ENCODE data around the gene ITGB5.
"Not testable (repeated sequence)": the region's sequence is repeated elsewhere in the genome, so short reads cannot be mapped to it uniquely, and the experiment has no call there.

The ITGB5 gene

DNA sequence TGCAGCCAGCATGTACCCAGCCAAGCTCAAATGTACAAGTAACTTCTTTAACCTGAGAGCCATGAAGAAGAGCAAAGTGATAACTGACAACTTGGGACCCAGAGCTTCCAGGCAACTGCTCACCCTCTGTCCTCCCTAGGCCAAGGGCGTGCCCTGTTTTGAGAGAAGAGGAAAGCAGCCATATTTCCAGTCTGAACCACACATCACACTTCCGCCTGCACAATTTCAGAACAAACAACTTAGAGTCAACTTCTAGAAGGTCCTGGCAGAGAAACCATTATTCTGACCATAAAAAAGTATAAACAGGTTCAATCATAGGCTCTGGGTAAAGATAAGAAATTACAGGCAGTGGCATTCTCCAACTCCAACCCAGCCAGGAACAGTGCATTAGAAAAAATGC, 50.1 kb downstream of the ITGB5 start:
- DNase-seq (ENCODE audit: low read depth in 1 of 2, low spot score in 1 of 2): no peak

DNA sequence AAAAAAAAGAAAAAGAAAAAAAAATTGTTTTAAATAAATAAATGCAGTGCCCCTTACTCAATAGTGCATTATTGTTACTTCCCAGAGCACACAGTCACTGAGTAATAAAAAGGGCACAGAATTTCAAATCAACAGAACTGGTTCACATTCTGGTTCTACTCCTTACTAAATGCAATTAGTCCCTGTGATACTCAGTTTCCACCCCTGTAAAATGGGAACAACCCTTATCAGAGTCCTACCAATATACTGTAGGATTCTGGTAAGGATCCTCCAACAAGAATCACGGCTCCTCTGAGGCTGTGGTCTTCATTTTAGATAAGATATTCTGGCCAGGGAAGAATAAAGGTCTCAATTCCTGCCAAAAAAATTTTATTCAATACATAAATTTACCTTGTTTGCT, 50.7 kb downstream of the ITGB5 start:
- no peak for DNase-seq (ENCODE audit: low read depth in 1 of 2, low spot score in 1 of 2)

DNA sequence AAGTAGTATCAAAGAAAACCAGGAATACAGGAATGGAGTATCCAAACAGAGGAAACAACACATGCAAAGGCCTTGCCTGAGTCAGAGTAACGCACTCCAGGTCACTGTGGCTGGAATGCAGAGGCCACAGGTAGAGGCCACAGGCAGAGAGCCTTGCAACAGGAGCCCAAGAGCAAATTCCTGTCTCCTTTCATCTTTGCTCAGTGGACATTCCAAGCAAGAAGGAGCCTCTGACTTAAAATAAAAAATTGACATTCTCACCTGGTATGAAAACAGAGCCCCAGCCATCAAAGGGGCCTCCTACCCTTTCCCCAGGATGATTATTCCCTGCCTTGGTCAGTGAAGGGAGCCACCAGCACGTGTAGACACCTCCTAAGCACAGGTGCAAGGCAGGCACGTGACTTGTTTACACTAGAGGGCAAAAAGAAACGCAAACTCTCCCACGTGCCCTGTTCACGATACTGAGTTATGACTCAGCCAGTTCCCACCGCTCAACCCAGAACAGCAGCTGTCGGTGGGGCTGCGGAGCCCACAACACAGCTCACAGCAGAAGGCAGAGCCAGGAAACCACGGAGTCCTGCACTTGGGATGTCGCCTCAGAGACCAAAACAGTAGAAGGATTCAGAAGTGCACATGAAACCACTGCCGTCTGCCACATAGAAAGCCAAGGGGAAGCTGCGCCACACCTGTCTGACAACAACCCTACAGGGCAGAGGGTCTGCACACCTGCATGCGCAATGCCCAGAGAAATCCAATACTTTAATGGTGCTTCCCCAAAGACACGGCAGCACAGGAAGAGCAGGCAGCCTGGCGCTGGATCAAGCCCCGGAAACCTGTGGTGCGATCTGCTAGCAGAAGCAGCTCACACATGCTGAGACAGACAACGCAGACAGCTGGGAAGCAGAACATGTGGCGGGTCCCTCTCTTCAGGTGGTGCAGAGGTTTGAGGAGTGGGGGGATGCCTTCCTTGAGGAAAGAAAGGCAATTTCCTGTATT, 52.1 kb downstream of the ITGB5 start:
- DNase-seq (ENCODE audit: low read depth in 1 of 2, low spot score in 1 of 2): peak in 1 of 2 donors; percentile 6

DNA sequence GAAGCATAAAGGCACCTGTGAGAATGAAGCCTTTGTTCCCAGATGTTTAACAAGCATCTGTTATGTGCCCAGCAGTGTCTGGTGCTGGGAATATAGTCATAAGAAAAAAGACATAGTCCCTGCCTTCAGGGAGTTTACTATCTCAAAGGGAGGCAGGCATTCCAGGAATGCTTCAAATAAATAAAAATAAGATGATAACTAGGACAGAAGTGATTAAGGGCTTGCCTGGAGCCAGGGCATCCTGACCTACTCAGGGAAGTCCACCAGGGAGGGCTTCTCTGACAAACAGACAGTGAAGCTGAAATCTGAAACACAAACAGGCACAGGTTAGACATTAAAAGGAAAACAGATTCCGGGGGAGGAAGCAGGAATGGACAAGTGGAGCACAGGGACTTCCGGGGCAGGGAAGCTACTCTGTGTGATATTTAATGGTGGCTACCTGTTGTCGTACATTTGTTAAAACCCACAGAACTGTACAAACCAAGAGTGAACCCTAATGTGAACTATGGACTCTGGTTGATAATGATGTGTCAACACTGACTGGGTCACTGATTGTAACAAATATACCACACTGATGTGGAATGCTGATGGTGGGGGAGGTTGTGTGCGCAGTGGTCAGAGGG, 53.3 kb downstream of the ITGB5 start:
- DNase-seq (ENCODE audit: low read depth in 1 of 2, low spot score in 1 of 2): no peak

DNA sequence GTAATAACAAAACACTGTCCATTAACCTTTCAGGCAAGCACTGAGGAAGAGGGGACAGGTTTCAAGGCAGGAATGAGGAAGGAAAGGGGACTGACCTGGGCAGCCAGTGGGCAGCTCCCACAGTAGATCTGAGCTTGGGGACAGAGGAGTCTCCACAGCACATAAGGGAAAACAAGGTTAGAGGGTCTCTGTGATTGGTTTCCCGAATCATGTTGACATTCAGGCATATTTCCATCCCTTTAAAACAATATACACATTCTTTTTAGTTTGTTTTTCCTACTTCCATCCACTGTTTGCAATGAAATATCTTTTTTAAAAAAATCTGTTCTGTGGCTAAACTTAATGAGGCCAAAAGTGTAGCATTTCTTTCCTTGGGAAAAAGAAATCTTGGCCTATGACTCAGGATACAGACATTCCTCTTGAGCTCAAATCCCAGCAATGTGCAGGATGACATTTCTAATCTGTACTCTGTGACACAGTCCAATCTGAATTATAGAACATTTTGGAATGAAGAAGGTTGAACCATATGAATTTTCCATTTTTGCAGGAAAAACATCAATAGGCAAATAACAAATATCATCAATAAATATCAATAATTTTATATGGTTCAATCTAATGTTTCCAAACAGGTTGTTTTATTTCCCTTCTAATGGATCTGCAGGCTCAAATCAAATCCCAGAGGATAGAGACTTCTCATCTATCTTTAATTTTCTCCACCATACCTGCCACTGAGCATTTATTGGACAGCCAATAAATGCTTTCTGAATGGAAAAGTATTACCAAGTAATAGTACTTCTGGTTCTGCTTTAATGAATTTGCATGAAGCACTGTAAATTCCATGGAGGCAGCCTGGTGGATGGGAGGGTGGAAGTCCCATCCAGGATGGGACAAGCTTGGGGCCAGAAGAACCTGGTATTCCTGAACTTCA, 54.1 kb downstream of the ITGB5 start:
- DNase-seq (ENCODE audit: low read depth in 1 of 2, low spot score in 1 of 2): no peak

DNA sequence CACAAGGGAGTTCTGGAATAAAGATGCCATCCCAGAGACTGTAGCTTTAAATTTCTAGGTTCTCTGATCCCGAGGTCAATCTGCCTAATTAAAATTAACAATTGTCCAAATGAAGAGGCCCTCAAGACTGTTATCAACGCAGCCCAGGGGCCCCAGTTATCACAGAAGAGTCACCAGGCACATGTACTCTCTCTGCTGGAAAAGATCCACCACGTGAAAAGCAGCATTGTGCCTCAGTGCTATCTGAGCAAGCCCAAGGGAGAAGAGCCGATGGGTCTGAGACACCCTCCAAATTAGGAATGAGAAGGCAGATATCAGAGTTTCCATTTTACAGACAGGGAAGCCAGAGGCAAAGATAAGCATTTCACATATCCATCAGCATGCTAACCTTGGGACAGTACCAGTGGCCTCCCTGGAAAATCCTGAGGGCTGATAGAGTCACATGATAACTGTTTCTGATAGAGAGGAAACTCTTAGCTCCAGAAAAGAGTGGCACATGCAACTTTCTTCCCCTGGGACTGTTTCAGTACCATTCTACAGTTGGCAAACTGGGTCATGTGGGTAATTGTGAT, 55.5 kb downstream of the ITGB5 start:
- DNase-seq (ENCODE audit: low read depth in 1 of 2, low spot score in 1 of 2): no peak

DNA sequence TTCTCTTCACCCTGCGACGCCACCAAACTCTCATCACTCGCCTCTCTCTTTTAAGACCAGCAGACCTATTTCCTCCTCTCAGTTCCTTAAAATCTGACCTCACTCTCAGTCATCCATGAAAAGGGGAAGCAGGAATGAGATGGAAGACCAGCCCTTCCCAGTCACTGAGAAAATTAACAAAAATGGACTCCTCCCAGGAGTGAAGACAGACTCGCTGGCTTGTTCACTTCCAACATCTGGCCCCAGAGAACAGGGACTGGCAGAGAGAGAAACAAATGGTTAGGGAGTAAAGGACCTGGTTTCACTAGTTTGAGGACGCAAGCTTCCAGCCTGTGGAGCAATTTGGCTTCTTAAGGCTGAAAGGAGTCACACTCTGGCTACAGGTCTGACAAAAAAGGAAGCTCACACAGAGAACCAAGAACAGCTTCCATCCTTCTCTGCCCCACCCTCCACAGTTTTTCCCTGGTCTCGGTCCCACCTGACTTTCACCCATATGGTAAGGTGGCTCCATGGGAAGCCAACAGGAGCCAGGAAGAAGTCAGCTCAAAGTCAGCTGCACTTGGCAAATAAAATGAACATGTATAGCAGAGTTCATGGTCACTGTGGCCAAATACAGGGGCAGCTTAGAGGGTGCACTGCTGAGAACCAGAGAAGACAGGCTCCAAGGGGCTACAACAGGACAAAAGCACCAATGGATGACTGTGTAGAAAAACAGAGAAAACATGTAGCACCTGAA, 57.2 kb downstream of the ITGB5 start:
- no peak for DNase-seq (ENCODE audit: low read depth in 1 of 2, low spot score in 1 of 2)

DNA sequence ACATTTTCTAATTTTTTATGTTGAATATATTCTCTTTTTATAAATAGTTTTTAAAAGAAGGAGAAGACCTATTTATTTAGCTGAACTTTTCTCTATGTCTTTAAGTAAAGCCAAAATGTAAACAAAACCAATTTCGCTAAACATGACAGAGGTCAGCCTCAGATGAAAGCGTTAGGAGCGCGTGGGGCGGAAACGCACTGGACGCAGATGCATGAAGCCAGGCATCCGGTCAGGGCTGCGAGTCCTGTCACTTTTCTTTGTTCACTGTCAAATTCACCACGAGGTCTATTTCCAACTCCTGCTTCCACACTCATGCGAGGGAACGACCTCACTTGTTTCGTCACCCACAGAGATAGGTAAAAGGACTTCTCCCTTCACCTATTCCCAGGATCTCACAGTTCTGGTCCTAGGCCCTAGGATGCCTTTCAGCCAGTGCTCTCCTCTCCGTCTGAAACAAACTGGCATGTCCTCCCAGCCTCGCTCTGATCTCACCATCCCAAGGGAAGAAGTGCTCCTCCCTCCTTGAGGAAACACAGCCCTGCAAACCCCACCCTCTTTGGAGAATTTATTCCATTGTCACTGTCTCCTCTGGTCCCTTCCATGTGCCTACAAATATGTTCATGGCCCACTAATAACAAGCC, 57.9 kb downstream of the ITGB5 start:
- DNase-seq (ENCODE audit: low read depth in 1 of 2, low spot score in 1 of 2): no peak

DNA sequence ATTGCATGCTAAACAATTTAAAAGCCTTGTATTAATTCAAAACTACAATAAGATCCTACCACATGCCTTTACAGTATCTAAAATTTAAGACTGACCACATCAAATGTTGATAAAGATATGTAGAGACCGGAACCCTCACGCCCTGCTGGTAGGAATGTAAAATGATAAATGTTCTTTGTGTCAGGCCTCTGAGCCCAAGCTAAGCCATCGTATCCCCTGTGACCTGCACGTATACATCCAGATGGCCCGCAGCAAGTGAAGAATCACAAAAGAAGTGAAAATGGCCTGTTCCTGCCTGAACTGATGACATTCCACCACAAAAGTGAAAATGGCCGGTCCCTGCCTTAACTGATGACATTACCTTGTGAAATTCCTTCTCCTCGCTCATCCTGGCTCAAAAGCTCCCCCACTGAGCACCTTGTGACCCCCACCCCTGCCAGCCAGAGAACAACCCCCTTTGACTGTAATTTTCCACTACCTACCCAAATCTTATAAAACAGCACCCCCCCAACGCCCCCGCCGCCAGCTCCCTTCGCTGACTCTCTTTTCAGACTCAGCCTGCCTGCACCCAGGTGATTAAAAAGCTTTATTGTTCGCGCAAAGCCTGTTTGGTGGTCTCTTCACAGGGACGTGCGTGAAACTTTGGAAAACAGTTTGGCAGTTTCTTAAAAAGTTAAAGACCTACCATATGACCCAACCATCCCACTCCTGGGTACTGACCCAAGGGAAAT, 59.5 kb downstream of the ITGB5 start:
- DNase-seq (ENCODE audit: low read depth in 1 of 2, low spot score in 1 of 2): not testable (repeated sequence)

DNA sequence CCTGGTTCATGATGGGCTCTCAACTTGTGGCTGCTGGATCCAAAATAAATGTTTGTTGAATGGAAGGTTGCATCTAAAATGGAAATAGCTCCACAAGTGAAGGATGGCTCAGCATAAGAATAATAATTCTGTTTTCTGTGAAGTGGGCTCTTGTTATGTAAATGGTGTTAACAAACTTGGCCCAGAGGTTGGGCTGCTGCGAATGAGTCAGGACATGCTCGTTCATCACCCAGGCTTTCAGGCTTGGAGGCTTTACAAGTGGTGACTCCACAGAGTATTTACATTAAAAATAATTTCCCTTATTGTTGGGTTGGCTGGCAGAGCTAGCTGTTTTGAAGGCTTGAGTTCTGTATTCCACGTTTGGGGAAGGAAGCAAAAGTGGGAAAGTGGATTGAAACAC, 60.5 kb downstream of the ITGB5 start:
- no peak for DNase-seq (ENCODE audit: low read depth in 1 of 2, low spot score in 1 of 2)

DNA sequence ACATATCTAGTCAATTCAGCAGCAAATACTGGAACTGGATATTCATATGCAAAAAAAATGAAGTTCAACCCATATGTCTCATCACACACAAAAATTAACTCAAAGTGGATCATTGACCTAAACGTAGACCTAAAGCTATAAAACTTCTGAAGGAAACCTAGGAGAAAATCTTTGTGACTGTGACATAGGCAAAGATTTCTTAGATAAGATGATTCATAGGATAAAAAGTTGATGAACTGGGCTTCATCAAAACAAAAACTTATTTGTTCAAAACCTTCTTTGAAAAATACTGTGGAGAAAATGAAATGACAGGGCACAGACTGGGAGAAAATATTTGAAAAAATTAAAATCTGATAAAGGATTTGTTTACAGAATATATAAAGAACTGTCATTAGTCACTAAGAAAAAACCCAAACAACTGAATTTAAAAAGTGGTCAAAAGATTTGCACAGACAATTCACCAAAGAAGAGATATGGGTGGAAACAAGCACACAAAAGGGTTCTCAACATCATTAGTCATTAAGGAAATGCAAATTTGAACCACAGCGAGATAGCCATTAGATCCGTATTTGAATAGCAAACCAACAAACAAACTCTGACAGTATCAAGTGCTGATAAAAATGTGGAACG, 62.8 kb downstream of the ITGB5 start:
- no peak for DNase-seq (ENCODE audit: low read depth in 1 of 2, low spot score in 1 of 2)

DNA sequence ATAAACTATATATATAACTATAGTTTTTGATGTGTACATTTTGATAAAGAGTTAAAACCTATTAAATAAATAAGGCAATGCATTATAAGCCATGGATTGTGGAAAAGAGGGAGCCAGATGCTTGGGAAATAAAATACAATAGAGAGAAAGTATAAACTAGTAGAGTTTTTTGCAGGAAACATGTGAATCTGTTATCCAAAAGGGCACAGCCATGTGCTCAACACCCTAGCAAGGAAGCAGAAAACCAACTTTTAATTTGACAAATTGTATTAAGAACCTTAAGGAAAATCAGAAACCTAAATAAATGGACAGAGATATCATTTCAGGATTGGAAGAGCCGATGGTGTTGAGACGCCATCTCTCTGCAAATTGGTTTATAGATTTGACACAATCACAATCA, 63.5 kb downstream of the ITGB5 start:
- no peak for DNase-seq (ENCODE audit: low read depth in 1 of 2, low spot score in 1 of 2)

DNA sequence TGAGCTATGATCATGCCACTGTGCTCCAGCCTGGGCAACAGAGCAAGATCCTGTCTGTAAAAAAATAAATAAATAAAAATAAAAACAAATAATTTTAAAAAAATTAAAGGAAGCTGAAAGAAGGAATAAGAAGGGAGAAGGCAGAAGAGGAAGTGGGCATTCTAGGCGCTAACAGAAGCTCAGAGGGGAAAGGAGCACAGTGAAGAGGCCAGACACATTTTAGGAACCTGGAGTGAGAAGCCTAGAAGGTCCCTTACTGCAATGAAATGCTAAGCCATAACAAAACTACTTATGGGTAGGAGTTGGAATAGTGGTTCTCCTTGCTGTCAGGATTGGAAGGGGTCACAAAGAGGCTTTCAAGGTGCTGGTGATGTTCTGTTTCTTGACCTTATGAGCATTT, 64.0 kb downstream of the ITGB5 start:
- DNase-seq (ENCODE audit: low read depth in 1 of 2, low spot score in 1 of 2): no peak

DNA sequence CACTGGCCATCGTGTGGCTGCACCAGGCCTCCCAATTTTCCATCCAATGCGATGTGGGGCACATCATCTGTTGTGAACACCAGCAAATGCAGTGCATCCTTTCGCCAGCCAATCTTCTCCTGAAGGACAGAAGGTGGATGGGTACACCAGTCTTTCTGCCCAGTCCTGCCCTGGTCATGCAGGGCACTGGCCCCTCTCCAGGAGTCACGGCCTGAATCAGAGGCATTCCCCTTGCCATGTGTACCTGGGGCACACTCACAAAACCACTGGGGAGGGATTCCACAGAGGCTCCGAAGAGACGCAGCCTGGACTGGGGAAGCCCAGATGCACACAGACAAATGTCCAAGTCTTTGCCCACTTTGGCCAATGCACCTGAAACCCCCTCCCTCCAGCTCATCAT, 65.8 kb downstream of the ITGB5 start:
- DNase-seq (ENCODE audit: low read depth in 1 of 2, low spot score in 1 of 2): no peak

DNA sequence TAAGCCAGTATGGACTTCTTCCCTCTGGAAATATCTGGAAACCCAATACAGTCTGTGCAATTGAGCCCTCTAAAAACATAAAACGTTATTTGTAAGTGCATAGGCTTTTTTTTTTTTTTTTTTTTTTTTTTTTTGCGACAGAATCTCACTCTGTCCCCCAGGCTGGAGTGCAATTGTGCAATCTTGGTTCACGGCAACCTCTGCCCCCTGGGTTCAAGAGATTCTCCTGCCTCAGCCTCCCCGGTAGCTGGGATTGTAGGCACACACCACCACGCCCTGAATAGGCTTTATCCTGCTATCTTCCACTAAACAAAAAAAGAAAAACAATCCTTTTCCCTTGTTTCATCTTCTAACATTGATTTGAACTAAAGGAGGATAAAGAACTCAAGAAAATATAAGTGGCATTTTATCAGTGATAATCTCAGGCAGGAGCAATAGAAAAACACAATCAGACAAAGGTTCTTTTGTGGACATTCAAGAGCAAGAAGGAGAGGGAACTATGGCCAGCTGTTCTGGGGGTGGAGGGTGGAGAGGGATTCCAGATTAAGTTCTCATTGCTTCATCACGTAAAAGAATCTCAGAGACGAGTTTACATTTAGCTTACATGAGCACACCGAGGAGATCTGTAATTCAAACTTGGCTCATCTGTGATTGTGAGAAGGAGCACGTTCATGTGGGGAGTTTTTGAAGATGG, 68.6 kb downstream of the ITGB5 start:
- DNase-seq (ENCODE audit: low read depth in 1 of 2, low spot score in 1 of 2): no peak

DNA sequence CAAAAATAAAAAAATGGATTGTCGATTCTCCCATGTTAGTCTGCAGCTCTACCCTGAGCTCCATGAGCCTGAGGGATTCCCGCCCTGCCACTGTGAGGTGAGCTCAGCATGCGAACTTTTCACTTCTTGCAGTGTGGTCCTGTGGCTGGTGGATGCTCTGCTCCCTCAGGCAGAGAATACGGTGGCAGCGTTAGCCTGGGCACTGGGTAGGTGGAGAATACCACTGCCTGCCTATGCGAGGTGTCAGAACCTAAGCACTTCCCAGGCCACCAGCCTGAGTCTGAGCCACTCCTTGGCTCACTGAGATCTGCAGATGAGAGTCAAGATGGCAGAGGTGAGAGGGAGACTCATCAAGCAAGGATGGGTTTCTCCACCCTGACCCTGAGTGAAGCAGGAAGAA, 70.1 kb downstream of the ITGB5 start:
- DNase-seq (ENCODE audit: low read depth in 1 of 2, low spot score in 1 of 2): no peak

DNA sequence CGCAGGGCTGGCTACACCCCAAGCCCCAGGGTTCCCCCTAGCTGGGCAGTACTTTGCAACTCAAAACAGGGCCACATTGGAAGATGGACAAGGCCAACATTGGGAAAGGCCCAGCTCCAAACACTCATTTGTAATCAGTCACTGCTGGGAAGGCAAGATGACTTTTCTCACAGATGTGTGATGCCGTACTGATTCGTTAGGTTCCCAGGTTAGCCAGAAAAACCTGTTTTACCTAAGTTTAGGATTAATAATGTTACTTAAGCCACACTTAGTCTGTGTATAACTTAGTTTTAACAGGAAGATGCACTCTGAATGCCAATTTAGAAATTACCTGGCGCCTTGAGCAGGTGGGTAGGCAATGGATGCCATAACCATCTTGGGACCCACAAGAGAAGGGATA, 71.0 kb downstream of the ITGB5 start:
- no peak for DNase-seq (ENCODE audit: low read depth in 1 of 2, low spot score in 1 of 2)

DNA sequence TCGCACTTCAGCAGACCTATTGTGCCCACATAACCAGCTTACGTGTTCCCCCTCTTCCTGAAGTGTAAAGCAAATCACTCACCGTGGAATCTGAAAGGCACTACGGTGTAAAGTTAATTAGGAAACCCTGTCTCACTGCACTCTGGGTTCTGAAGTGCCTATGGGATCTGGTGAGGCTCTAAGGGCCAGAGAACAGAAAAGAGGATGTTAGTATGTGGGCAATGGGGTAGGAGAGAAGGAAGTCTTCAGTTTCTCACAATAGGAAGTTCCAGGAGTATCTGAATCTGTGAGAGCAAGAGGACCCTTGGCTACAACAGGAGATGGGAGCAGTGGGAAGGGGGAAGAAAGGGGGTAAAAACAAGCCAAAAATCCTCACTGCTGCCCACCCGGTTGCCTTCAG, 71.4 kb downstream of the ITGB5 start:
- DNase-seq (ENCODE audit: low read depth in 1 of 2, low spot score in 1 of 2): no peak

All from stimulated activated CD4-positive, alpha-beta T cell treated with anti-CD3 and anti-CD28 coated beads, Interleukin-15, amount 100 ng/mL, for 1 hour (primary cell).